DND-41 (cell line): ENCODE data around the gene NUAK1.

Experiments used
- CTCF ChIP-seq: IDR thresholded peaks from 2 replicates; pipeline ENCODE4 v1.5.1; 2012; ENCODE audit warnings: borderline replicate concordance, low read length, moderate library complexity, mild to moderate bottlenecking; ENCODE audit not compliant: poor library complexity, severe bottlenecking; ENCODE audit errors: extremely low read depth
- EZH2 ChIP-seq: IDR thresholded peaks from 3 replicates; pipeline ENCODE4 v1.6.1; 2012; ENCODE audit warnings: borderline replicate concordance, low read depth, mild to moderate bottlenecking, moderate library complexity, low read length, inconsistent platforms; ENCODE audit not compliant: severe bottlenecking

GRCh38 chr12:106133136-106134087 is 5.3 kb downstream of the NUAK1 start:
- no peak for TF ChIP-seq CTCF
- no peak for TF ChIP-seq EZH2
